ENCODE measurements around the gene ATP11A.

Gene ATP11A

DNA sequence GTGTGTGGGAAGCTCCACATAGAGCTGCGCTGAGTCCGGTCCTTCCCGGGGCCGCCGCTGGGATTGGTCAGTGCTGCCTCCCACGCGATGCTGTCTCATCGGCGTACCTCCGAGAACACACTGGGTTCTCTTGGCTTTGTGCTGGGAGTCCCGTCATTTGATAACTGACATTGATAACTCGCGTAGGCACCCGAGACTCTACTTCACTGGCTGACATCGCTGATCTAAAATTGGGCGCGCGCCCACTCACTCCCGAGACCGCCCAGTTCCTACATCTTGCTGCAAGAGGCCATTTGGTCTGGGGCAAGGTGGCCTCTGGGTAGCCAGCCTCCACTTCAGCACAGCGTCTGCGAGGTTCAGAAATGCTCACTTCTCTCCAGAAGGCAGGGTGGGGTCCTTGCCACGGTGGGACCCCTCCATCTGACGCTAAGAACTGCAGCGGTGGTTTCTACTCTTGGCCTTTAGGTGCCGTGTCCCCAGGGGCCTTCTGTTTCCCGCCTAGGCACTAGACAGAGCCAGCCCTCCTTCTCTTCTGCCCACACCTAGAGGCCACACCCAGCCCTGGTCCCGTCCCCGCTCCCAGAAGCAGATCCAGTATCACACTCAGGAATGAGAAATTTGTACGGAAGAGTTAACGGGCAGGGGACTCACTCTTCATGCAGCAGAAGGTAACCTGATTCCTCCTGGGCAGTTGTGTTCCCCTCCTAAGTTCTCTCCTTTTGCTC lies 40.7 kb upstream of the ATP11A start:
- TF ChIP-seq, protein P1, sequence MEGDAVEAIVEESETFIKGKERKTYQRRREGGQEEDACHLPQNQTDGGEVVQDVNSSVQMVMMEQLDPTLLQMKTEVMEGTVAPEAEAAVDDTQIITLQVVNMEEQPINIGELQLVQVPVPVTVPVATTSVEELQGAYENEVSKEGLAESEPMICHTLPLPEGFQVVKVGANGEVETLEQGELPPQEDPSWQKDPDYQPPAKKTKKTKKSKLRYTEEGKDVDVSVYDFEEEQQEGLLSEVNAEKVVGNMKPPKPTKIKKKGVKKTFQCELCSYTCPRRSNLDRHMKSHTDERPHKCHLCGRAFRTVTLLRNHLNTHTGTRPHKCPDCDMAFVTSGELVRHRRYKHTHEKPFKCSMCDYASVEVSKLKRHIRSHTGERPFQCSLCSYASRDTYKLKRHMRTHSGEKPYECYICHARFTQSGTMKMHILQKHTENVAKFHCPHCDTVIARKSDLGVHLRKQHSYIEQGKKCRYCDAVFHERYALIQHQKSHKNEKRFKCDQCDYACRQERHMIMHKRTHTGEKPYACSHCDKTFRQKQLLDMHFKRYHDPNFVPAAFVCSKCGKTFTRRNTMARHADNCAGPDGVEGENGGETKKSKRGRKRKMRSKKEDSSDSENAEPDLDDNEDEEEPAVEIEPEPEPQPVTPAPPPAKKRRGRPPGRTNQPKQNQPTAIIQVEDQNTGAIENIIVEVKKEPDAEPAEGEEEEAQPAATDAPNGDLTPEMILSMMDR (IDR thresholded peaks at IDR 0.05), result no peak

DNA sequence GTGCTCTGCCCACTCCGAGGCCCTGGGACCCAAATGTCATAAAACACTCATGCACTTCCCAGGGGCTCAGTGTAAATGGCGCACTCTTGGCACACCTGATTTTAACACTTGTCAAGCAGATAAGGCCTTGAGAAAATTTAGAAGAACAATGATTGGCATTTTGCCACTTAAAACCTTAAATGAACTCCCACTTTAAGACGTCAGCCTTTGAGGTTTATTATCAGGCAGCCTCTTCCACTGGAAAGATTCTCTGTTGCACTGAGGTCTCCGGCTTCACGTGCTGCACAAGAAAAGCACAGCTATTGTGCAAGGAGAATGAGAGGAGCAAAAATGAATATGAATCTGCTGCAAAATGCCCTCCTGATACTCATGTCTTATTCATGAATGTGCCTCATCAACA lies 38.5 kb upstream of the ATP11A start:
- TF ChIP-seq, protein P1 (IDR thresholded peaks at IDR 0.05), result no peak

DNA sequence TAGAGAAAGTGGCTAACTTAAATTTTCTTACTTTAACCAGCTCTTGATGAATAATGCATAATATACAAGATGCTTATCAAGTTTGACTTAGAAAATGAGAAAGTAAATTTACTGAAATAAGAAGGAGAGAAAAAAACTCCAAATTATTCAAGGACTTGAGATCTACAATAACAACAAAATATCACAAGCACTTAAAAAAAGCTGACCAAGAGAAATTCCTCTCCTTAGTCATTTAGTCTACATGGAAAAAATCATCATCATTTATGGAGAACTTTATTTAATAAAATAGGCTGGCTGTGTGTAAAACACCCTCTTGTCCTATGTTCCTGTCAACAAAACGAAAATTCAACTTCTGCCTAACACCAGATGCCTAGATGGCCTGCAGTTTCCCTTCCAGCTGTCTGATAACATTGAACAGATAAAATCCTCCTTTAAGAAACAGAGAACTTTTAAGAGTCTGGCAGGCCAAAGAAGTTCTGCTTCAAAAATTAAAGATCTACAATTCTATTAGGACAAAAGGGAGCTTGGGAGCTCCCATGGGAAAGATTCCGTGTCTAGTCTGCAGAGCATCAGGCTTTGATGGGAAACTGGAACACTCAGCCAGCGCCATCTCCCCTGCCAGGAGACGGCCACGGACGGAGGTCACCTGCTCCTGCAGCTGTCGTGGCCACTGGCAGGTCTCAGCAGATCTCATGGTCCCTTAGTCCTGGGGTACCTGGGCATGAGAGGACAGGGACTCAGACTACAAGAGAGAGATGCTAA lies 37.9 kb upstream of the ATP11A start:
- TF ChIP-seq, protein P1 (IDR thresholded peaks at IDR 0.05), result no peak

DNA sequence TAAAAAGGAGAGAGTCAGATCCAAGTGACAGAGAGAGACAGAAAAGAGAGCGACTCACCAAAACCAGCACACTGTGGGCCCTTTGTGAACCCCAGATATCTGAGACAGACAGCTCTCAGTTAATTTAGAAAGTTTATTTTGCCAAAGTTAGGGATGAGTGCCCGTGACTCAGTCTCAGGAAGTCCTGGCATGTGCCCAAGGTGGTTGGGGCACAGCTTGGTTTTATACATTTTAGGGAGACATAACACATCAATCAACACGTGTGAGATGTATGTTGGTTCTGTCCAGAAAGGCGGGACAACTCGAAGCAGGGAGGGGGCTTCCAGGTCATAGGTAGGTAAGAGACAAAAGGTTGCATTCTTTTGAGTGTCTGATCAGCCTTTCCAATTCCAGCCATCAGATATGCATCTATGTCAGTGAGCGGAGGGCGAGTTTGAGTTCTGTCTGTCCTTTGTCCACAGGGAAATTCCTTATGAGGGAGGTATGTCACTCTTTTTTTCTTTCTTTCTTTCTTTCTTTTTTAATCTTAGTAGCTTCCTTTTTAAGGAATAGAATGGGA lies 37.2 kb upstream of the ATP11A start:
- TF ChIP-seq, protein P1 (IDR thresholded peaks at IDR 0.05), result no peak

DNA sequence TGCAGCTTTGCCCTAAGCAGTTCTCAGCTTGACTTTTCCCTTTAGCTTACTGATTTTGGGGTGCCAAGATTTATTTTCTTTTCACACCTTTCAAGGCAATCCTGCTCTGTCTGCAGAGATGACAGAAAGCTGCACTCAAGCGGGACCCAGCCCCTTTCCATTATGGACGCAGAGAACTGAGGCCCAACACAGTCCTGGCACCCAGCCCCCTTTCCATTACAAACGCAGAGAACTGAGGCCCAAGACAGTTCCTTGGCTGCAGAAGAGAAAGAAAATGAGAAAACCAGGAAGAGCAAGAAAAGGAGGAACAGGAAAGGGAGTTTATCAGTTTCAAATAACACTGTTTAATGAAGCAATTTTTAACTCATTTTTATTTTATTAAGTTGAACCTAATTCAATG lies 36.8 kb upstream of the ATP11A start:
- TF ChIP-seq, protein P1 (IDR thresholded peaks at IDR 0.05), result no peak

- TF ChIP-seq, protein P1 (IDR thresholded peaks at IDR 0.05), result no peak
These were observed 33.9 kb upstream of the ATP11A start for GRCh38 chr13:112655913-112656312.

DNA sequence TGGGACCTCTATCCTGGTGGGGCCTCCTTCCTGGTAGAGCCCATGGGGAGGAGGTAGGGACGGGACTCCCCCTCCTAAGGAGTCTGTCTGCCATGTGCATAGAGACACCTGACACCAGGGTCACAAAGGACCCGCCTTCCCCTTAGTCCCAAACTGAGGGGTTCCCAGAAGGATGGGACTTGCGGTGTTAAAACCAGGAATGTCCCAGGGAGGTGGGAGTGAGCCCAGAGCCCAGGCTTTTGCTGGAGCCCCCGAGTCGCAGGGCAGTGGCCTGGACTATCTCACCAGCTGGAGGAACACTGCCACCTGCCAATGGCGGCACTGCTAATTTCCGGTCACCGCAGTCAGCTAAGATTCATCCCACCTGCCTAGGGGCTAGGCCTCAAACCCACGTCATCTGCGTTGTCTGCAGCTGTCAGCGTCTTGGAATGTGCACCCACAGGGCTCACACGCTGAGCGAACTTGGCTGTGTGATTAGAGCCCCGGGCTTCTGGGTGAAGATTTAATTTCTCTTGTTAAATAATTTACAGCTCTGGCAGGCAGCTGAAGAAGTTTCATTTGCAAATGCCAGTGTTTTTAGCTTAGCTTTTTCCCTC lies 31.9 kb upstream of the ATP11A start:
- TF ChIP-seq, protein P1 (IDR thresholded peaks at IDR 0.05), result no peak
